Measurements from ENCODE around the gene PRIMA1. TPM values are rescaled to one million over a fixed set of nuclear protein-coding genes. Genes with fewer than 3 reads are reported as not detected.

The PRIMA1 gene
- total RNA-seq, 1 experiment from 2014 or later = 0.02 TPM

GRCh38 chr14:93715279-93715927, 72.9 kb downstream of the PRIMA1 start:
- no peak for DNase-seq (ENCODE audit: extremely low read depth, low read depth)

GRCh38 chr14:93714605-93715004, 73.7 kb downstream of the PRIMA1 start:
- no peak for DNase-seq (ENCODE audit: extremely low read depth, low read depth)

- DNase-seq (ENCODE audit: extremely low read depth, low read depth) = no peak
Measured at GRCh38 chr14:93713726-93714405, 74.4 kb downstream of the PRIMA1 start.

GRCh38 chr14:93712838-93713724, 75.2 kb downstream of the PRIMA1 start:
- DNase-seq (ENCODE audit: extremely low read depth, low read depth) = no peak

- DNase-seq (ENCODE audit: extremely low read depth, low read depth) = no peak
Measured at GRCh38 chr14:93712079-93712837, 76.0 kb downstream of the PRIMA1 start.

GRCh38 chr14:93709249-93709648, 79.0 kb downstream of the PRIMA1 start:
- DNase-seq (ENCODE audit: extremely low read depth, low read depth) = no peak

- no peak for DNase-seq (ENCODE audit: extremely low read depth, low read depth)
Measured at GRCh38 chr14:93708800-93709199, 79.5 kb downstream of the PRIMA1 start.

GRCh38 chr14:93708311-93708734, 80.0 kb downstream of the PRIMA1 start:
- DNase-seq (ENCODE audit: extremely low read depth, low read depth) = no peak

- no peak for DNase-seq (ENCODE audit: extremely low read depth, low read depth)
Measured at GRCh38 chr14:93707475-93707874, 80.8 kb downstream of the PRIMA1 start.

- no peak for DNase-seq (ENCODE audit: extremely low read depth, low read depth)
Measured at GRCh38 chr14:93706360-93706955, 81.8 kb downstream of the PRIMA1 start.

- no peak for DNase-seq (ENCODE audit: extremely low read depth, low read depth)
Measured at GRCh38 chr14:93705513-93706156, 82.7 kb downstream of the PRIMA1 start.

- no peak for DNase-seq (ENCODE audit: extremely low read depth, low read depth)
Measured at GRCh38 chr14:93703941-93704340, 84.3 kb downstream of the PRIMA1 start.

GRCh38 chr14:93702946-93703345, 85.3 kb downstream of the PRIMA1 start:
- no peak for DNase-seq (ENCODE audit: extremely low read depth, low read depth)

GRCh38 chr14:93701562-93701961, 86.7 kb downstream of the PRIMA1 start:
- no peak for DNase-seq (ENCODE audit: extremely low read depth, low read depth)

- DNase-seq (ENCODE audit: extremely low read depth, low read depth) = no peak
Measured at GRCh38 chr14:93700928-93701327, 87.4 kb downstream of the PRIMA1 start.

- no peak for DNase-seq (ENCODE audit: extremely low read depth, low read depth)
Measured at GRCh38 chr14:93693914-93694313, 94.4 kb downstream of the PRIMA1 start.

- no peak for DNase-seq (ENCODE audit: extremely low read depth, low read depth)
Measured at GRCh38 chr14:93691042-93691780, 97.1 kb downstream of the PRIMA1 start.

GRCh38 chr14:93690146-93690545, 98.1 kb downstream of the PRIMA1 start:
- no peak for DNase-seq (ENCODE audit: extremely low read depth, low read depth)

GRCh38 chr14:93688820-93689219, 99.5 kb downstream of the PRIMA1 start:
- no peak for DNase-seq (ENCODE audit: extremely low read depth, low read depth)
